Spleen (tissue), 7 donors: ENCODE results near the gene ZDHHC1.

Experiments used
- POLR2AphosphoS5 ChIP-seq, 3 donors: sonication (generic); formaldehyde crosslinking; IDR thresholded peaks; one replicate each; pipeline ENCODE4 v1.5.1; 2017; ENCODE audit warnings: antibody characterized with exemption in 3 of 3
- TF ChIP-seq, protein P1 (sequence below), 11 experiments: fragments of 200-600 bp in 7 of 11; fragments of 450-650 bp in 4 of 11; sonication (generic) in 4 of 11; IDR thresholded peaks in 8 of 11; conservative IDR thresholded peaks in 3 of 11; 1 replicate in 7 of 11; 2 replicates in 4 of 11; pipeline versions ENCODE4 v1.4.0 to v1.8.0; 2016 to 2021; ENCODE audit warnings: antibody characterized with exemption in 11 of 11, inconsistent platforms in 4 of 11, mild to moderate bottlenecking in 1 of 11
- donor health status: DM: no; HTN: no; CAD: no; lungs with moderate emphysema.
- donor health status: DM: no; HTN: no; CAD: no.
- donor health status: DM: no; HTN: no; CAD: no.

- TF ChIP-seq, protein P1, sequence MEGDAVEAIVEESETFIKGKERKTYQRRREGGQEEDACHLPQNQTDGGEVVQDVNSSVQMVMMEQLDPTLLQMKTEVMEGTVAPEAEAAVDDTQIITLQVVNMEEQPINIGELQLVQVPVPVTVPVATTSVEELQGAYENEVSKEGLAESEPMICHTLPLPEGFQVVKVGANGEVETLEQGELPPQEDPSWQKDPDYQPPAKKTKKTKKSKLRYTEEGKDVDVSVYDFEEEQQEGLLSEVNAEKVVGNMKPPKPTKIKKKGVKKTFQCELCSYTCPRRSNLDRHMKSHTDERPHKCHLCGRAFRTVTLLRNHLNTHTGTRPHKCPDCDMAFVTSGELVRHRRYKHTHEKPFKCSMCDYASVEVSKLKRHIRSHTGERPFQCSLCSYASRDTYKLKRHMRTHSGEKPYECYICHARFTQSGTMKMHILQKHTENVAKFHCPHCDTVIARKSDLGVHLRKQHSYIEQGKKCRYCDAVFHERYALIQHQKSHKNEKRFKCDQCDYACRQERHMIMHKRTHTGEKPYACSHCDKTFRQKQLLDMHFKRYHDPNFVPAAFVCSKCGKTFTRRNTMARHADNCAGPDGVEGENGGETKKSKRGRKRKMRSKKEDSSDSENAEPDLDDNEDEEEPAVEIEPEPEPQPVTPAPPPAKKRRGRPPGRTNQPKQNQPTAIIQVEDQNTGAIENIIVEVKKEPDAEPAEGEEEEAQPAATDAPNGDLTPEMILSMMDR (IDR thresholded peaks at IDR 0.05 in 8 of 11, conservative IDR thresholded peaks at IDR 0.05 in 3 of 11): no peak
- peak; percentile 57 to 80 (median 79) for TF ChIP-seq POLR2AphosphoS5 (IDR thresholded peaks at IDR 0.05)
Observed at GRCh38 chr16:67445913-67446907, 29.9 kb upstream of the ZDHHC1 start.
